ENCODE measurements around the gene ZNHIT1.
"Not testable (repeated sequence)": the region's sequence is repeated elsewhere in the genome, so short reads cannot be mapped to it uniquely, and the experiment has no call there.

The ZNHIT1 gene

DNA sequence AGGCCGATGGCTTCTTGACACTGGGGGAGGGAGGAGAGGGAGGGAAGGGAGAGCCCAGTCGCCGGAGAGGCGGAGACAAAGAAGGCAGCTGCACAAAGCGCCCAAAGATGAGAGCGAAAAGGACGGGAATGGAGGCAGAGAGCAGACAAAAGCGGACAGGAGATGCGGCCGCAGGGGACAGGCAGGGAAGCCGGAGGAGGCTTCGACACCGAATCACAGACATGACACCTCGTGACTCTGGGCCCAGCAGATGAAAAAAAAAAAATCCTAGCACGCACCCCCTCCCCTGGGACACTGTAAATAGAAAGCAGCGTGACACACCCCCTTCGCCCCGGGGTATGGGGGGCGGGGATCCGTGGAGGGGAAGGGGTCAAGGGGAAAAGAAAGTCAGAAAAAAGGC lies 38.8 kb upstream of the ZNHIT1 start:
- Mint-ChIP-seq H3K36me3 (no peaks in the 10 kb centered on the region), H3K9me3 (peaks cover 1% of the 10 kb centered on the region), H3K27ac (peak overlapping the region; percentile 42), H3K27me3 (peaks cover 83% of the 10 kb centered on the region), H3K4me3 (peak overlapping the region; percentile 73), H3K4me1 (peaks cover 35% of the 10 kb centered on the region)
- ATAC-seq, result peak; percentile 45

DNA sequence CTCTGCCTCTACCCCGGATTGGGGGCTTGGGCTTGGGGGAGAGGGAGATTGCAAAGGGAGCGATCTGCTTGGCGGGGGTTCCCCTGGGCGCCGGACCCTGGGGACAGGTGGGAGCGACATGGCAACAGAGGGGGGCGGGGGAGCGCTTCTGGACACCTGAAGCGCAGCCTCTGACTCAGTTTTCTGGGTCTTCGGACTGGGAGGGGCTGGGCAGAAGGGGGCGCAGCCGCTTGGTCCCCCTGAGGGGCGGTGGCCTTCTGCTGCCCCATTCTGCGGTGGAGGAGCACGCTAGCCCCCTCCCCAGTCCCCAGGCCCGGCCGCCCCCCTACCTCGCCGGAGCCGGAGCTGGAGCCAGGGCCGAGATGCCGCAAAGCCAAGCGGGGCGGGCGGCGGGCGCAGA lies 38.3 kb upstream of the ZNHIT1 start:
- Mint-ChIP-seq H3K4me3 (no peak overlapping the region), H3K36me3 (no peaks in the 10 kb centered on the region), H3K27me3 (peaks cover 82% of the 10 kb centered on the region), H3K9me3 (no peaks in the 10 kb centered on the region), H3K4me1 (peaks cover 29% of the 10 kb centered on the region), H3K27ac (no peak overlapping the region)
- no peak for ATAC-seq

- H3K4me3 Mint-ChIP-seq, result peak within 1 kb of the TSS; percentile 73
- H3K27ac Mint-ChIP-seq, result peak within 1 kb of the TSS; percentile 42
- H3K9me3 Mint-ChIP-seq, result no peaks in the 10 kb centered on the region
- H3K27me3 Mint-ChIP-seq, result peaks cover 82% of the 10 kb centered on the region
- H3K36me3 Mint-ChIP-seq, result no peaks in the 10 kb centered on the region
- H3K4me1 Mint-ChIP-seq, result peaks cover 23% of the 10 kb centered on the region
- ATAC-seq, result peak; percentile 47
Measured at GRCh38 chr7:101180130-101180755, 37.7 kb upstream of the ZNHIT1 start, which contains the start of gene NAT16. Gene NAT16, minus strand, starts transcription at chr7:101180293. Its CDS starts 5,486 bp downstream, at chr7:101174807.

DNA sequence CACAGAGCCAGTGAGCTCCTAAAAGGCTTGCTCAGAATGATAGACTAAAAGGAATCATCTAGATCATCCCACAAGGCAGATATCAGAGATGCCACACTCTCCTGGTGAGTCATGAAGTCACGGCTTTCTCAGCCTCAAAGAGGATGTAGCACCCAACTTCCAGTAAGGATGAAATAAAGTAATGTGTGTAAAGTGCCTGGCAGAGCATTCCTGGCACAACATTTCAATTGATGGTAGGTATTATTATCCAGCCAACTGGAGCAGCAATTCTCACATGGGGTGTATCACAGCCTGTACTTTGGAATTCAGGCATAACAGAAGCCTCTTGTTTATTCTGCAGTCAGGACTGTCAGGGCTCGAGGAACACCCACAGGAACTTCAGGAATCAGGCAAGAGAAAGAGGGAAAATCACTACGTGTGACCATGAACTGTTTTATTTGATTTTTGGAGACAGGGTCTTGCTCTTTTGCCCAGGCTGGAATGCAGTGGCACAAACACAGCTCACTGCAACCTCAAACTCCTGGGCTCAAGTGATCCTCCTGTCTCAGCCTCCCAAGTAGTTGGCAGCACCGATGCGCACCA lies 32.6 kb upstream of the ZNHIT1 start:
- Mint-ChIP-seq H3K36me3 (no peaks in the 10 kb centered on the region), H3K27ac (no peak overlapping the region), H3K27me3 (peaks cover 35% of the 10 kb centered on the region), H3K4me3 (no peak overlapping the region), H3K9me3 (no peaks in the 10 kb centered on the region), H3K4me1 (peaks cover 5% of the 10 kb centered on the region)
- no peak for ATAC-seq

DNA sequence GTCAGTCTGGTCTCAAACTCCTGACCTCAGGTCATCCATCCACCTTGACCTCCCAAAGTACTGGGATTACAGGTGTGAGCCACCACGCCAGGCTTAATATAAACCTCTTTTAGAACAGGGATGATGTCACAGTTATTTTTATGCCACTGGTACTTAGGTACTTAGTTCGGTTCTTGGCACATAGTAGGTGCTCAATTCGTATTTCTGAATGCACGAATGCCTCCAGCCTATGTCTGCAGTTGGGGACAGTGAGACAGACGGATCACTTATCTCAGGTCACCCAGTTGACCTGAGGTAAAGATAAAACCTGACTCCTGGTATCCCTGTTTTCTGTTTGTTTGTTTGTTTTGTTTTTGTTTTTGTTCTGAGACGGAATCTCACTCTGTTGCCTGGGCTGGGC lies 31.8 kb upstream of the ZNHIT1 start:
- Mint-ChIP-seq H3K36me3 (no peaks in the 10 kb centered on the region), H3K4me1 (no peaks in the 10 kb centered on the region), H3K27me3 (peaks cover 27% of the 10 kb centered on the region), H3K27ac (no peak overlapping the region), H3K9me3 (no peaks in the 10 kb centered on the region), H3K4me3 (no peak overlapping the region)
- ATAC-seq, result no peak

DNA sequence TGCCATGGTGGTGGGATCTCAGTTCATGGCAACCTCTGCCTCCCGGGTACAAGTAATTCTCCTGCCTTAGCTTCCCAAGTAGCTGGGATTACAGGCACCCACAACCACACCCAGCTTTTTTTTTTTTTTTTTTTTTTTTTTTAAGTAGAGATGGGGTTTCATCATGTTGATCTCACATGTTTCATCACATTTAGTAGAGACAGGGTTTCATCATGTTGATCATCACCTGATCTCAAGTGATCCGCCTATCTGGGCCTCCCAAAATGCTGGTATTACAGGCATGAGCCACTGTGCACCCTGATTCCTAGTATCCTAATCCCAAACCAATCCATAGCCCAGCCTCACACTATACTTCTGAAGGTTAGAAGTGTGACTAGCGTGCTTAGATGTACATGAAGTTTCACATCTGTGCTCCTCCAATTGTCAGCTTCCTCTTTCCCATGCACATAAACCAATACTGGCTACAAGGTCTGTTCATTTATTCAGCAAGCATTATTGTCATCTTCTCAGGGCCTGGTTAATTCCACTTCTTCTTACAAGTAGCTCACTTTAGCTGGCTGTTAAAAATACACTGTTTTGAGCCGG lies 31.0 kb upstream of the ZNHIT1 start:
- no peaks in the 10 kb centered on the region for H3K9me3 Mint-ChIP-seq
- no peaks in the 10 kb centered on the region for H3K4me1 Mint-ChIP-seq
- no peak overlapping the region for H3K27ac Mint-ChIP-seq
- peaks cover 24% of the 10 kb centered on the region for H3K27me3 Mint-ChIP-seq
- H3K36me3 Mint-ChIP-seq, result no peaks in the 10 kb centered on the region
- ATAC-seq, result peak; percentile 53
- H3K4me3 Mint-ChIP-seq, result no peak overlapping the region

GRCh38 chr7:101189109-101189508 lies 28.9 kb upstream of the ZNHIT1 start:
- Mint-ChIP-seq H3K27me3 (peaks cover 12% of the 10 kb centered on the region), H3K4me1 (peaks cover 5% of the 10 kb centered on the region), H3K9me3 (no peaks in the 10 kb centered on the region), H3K27ac (no peak overlapping the region), H3K4me3 (no peak overlapping the region), H3K36me3 (no peaks in the 10 kb centered on the region)
- ATAC-seq, result no peak

- Mint-ChIP-seq H3K27ac (no peak overlapping the region), H3K4me1 (peaks cover 9% of the 10 kb centered on the region), H3K27me3 (peaks cover 35% of the 10 kb centered on the region), H3K36me3 (no peaks in the 10 kb centered on the region), H3K4me3 (no peak overlapping the region), H3K9me3 (no peaks in the 10 kb centered on the region)
- no peak for ATAC-seq
Measured at GRCh38 chr7:101195884-101196283, 22.1 kb upstream of the ZNHIT1 start.

DNA sequence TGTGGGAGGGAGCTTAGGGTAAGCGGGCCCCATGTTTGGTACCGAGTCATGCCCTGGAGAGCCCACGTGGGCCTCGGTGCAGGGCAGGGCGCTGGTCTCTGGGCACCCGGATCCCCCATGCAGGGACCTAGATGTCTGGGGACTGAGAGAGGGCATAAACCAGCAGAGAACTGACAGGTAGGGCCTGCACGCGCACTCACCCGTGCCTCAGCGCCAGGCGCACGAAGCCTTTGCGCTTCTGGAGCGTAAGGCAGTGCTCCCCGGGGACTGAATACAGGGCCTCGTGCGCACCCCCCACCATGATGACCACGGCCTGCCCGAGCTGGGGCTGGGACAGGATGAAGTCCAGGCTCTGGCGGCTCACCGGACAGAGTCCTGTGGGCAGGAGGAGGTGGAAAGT lies 20.0 kb upstream of the ZNHIT1 start:
- no peak for ATAC-seq
- H3K9me3 Mint-ChIP-seq, result no peaks in the 10 kb centered on the region
- no peak overlapping the region for H3K4me3 Mint-ChIP-seq
- peaks cover 17% of the 10 kb centered on the region for H3K4me1 Mint-ChIP-seq
- H3K36me3 Mint-ChIP-seq, result no peaks in the 10 kb centered on the region
- H3K27me3 Mint-ChIP-seq, result peaks cover 56% of the 10 kb centered on the region
- H3K27ac Mint-ChIP-seq, result no peak overlapping the region

DNA sequence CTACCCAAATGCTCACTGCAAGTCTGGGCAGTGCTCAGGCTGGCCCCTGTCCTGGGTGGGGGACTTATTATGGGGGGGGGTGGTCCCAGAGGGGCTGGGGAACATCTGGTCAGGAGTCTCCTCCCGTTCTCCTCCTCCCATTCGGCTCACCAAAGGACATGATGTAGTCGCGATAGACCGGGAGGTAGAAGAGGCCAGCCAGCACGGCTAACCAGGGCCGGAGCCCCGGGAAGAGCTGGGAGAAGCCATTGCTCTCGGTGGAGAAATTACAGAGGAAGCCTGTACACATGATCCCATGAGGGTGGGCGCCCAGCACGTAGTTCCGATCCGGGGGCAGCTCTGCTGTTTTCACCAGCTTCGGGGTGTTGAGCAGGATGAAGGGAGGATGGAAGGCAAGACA lies 19.5 kb upstream of the ZNHIT1 start:
- Mint-ChIP-seq H3K4me3 (no peak overlapping the region), H3K27ac (no peak overlapping the region), H3K27me3 (peaks cover 56% of the 10 kb centered on the region), H3K36me3 (no peaks in the 10 kb centered on the region), H3K9me3 (no peaks in the 10 kb centered on the region), H3K4me1 (peaks cover 19% of the 10 kb centered on the region)
- ATAC-seq, result no peak

- H3K4me3 Mint-ChIP-seq, ATAC-seq, H3K9me3 Mint-ChIP-seq, H3K36me3 Mint-ChIP-seq, H3K27ac Mint-ChIP-seq: not testable (repeated sequence)
- H3K27me3 Mint-ChIP-seq, result peaks cover 56% of the 10 kb centered on the region
- peaks cover 26% of the 10 kb centered on the region for H3K4me1 Mint-ChIP-seq
Measured at GRCh38 chr7:101199522-101199921, 18.4 kb upstream of the ZNHIT1 start.

- H3K36me3 Mint-ChIP-seq, result no peaks in the 10 kb centered on the region
- H3K9me3 Mint-ChIP-seq, result no peaks in the 10 kb centered on the region
- ATAC-seq, result no peak
- H3K4me3 Mint-ChIP-seq, result no peak overlapping the region
- no peak overlapping the region for H3K27ac Mint-ChIP-seq
- peaks cover 56% of the 10 kb centered on the region for H3K27me3 Mint-ChIP-seq
- peaks cover 26% of the 10 kb centered on the region for H3K4me1 Mint-ChIP-seq
Measured at GRCh38 chr7:101200504-101200861, 17.5 kb upstream of the ZNHIT1 start.

DNA sequence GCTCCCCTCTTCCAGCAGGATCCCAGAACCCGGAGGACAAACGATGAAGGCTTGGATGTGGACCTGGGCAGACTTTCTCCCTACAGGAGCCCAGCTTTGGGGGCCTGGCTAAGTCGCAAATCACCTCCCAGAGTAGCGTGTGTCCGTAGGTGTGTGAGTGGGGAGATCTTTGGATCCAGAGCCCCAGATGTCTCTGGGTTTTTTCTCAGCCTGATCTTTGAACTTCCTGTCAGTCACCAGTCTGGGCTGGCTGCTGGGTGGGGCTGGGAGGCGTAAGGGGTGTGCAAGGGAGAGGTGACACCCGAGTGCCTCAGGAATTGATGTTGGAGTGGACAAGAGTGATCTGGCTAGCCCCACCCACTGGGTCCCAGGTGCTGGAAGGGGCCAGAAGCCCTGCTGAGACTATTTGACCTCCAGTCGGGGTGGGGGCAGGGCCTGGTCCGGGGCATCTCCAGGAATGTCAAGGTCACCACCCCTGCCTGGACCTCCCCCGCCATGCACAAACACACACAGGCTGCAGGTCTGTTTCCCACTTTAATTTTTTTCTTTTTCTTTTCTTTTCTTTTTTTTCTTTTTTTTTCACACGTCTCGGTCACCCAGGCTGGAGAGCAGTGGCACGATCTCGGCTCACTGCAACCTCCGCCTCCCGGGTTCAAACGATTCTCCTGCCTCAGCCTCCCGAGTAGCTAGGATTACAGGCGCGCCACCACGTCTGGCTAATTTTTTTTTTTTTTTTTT lies 16.9 kb upstream of the ZNHIT1 start, which contains the start of gene MOGAT3:
Gene MOGAT3 (minus strand): TSS at position 175 of the 738 bp plus-strand sequence. CDS start 182 bp downstream, outside the sequence.
- no peak for ATAC-seq
- H3K4me3 Mint-ChIP-seq, result no peak within 1 kb of the TSS
- no peaks in the 10 kb centered on the region for H3K9me3 Mint-ChIP-seq
- H3K36me3 Mint-ChIP-seq, result peaks cover 4% of the 10 kb centered on the region
- peaks cover 51% of the 10 kb centered on the region for H3K27me3 Mint-ChIP-seq
- H3K27ac Mint-ChIP-seq, result no peak within 1 kb of the TSS
- H3K4me1 Mint-ChIP-seq, result peaks cover 26% of the 10 kb centered on the region

DNA sequence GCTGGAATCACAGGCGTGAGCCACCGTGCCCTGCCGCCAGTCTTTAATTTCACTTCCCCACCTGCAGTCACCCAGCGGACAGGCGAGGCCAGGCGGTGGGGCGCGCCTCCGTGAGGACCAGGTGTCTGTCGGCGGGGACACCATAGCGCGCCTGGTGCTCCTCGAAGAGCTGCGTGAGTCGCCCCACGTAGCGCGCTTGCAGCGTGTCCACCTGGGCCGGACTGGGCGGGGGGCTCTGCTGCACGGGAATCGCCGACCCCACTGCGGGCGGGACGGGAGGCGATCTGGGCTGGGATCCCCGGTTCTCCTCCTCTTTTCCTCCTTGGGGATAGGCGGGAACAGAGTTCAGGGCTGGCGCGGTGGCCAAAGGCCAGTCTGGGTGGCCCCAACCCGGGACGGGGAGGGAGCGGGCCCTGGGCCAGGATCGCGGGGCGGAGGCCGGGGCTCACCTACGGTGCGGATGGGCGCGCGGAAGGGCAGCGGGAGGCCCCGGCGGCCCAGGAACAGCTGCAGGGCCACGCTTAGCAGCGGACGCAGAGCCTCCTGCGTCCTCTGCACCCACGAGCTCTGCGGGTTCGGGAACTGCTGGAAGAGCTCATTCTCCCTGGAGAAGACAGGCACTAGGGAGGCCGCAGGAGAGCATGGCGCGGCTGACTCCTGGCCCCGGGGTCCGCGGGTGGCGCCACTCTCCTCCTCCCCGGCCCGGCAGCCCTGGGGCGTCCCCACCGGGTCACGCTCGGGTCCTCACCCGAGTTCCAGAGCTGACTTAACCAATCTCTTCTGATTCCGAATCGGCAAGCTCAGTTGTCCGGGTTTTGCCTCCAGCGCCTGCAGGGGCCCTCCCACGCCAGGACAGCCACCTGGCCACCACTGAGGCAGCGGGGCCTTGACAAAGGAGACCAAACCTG lies 16.0 kb upstream of the ZNHIT1 start:
- no peaks in the 10 kb centered on the region for H3K9me3 Mint-ChIP-seq
- no peak overlapping the region for H3K27ac Mint-ChIP-seq
- H3K36me3 Mint-ChIP-seq, result peaks cover 14% of the 10 kb centered on the region
- H3K4me1 Mint-ChIP-seq, result peaks cover 26% of the 10 kb centered on the region
- H3K4me3 Mint-ChIP-seq, result no peak overlapping the region
- ATAC-seq, result no peak
- peaks cover 46% of the 10 kb centered on the region for H3K27me3 Mint-ChIP-seq

DNA sequence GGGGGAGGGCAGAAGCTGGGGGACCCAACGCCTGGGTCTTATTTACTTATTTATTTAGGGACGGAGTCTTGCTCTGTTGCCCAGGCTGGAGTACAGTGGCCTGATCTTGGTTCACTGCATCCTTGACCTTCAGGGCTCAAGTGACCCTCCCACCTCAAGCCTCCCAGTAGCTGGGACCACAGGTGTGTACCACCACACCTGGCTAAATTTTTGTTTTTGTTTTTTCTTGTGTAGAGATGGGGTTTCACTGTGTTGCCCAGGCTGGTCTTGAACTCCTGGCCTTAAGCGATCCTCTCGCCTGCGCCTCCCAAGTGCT lies 15.4 kb upstream of the ZNHIT1 start:
- no peak for ATAC-seq
- H3K9me3 Mint-ChIP-seq, result no peaks in the 10 kb centered on the region
- H3K4me1 Mint-ChIP-seq, result peaks cover 26% of the 10 kb centered on the region
- H3K27me3 Mint-ChIP-seq, result peaks cover 46% of the 10 kb centered on the region
- H3K4me3 Mint-ChIP-seq, result no peak overlapping the region
- peaks cover 15% of the 10 kb centered on the region for H3K36me3 Mint-ChIP-seq
- H3K27ac Mint-ChIP-seq, result no peak overlapping the region
